Mammary epithelial cell (primary cell): ENCODE results near the gene DUSP15.

ENCODE experiments used
- CTCF ChIP-seq, 2 donors: IDR thresholded peaks in 1 of 2; conservative IDR thresholded peaks in 1 of 2; 2 replicates each; pipeline ENCODE4 v1.5.1; 2011 to 2012; ENCODE audit warnings: inconsistent platforms in 2 of 2, low read length in 2 of 2, mild to moderate bottlenecking in 2 of 2, control low read depth in 1 of 2, low read depth in 1 of 2; ENCODE audit not compliant: insufficient read depth in 1 of 2; ENCODE audit errors: extremely low read depth in 1 of 2
- EZH2 ChIP-seq: IDR thresholded peaks from 2 replicates; pipeline ENCODE4 v1.6.1; 2012; ENCODE audit warnings: low read length, inconsistent platforms, borderline replicate concordance

- TF ChIP-seq CTCF (conservative IDR thresholded peaks at IDR 0.05 in 1 of 2, IDR thresholded peaks at IDR 0.05 in 1 of 2; ENCODE audit: extremely low read depth in 1 of 2, insufficient read depth in 1 of 2, low read depth in 1 of 2, low read length in 2 of 2) (no peak), EZH2 (no peak)
Measured at GRCh38 chr20:31915491-31916280, 45.4 kb upstream of the DUSP15 start.
